Skin of body (tissue), 2 donors: ENCODE data around the gene EIF3L. TPM values are rescaled to one million over a fixed set of nuclear protein-coding genes. Genes with fewer than 3 reads are reported as not detected.
"Not testable (repeated sequence)": the region's sequence is repeated elsewhere in the genome, so short reads cannot be mapped to it uniquely, and the experiment has no call there.

Experiments
- DNase-seq: peaks from one replicate; lab custom pipeline; 2025; lab: John Stamatoyannopoulos, UW
- total RNA-seq: library from RNA; depleted of rRNA; stranded (reverse); fragments of >200 nt; gene quantifications from one replicate; pipeline ENCODE4 v1.2.3, GENCODE V29; 2014

Gene EIF3L
- total RNA-seq, result 384 TPM

GRCh38 chr22:37849089-37849751 is at the start of gene EIF3L:
Gene EIF3L, plus strand, starts transcription at chr22:37849419. Its CDS starts 31 bp downstream, at chr22:37849450.
- DNase-seq, result peak; percentile 86

GRCh38 chr22:37799979-37800378 is 49.2 kb upstream of the EIF3L start:
- not testable (repeated sequence) for DNase-seq

- no peak for DNase-seq
Observed at GRCh38 chr22:37801946-37802309, 47.3 kb upstream of the EIF3L start.

GRCh38 chr22:37802310-37803194 is 46.7 kb upstream of the EIF3L start:
- DNase-seq, result peak; percentile 39

GRCh38 chr22:37803195-37803638 is 46.0 kb upstream of the EIF3L start:
- no peak for DNase-seq

- no peak for DNase-seq
Observed at GRCh38 chr22:37803639-37804351, 45.4 kb upstream of the EIF3L start.

GRCh38 chr22:37804352-37804880 is 44.8 kb upstream of the EIF3L start:
- DNase-seq, result no peak

GRCh38 chr22:37804881-37805809 is 44.1 kb upstream of the EIF3L start:
- peak; percentile 73 for DNase-seq

- DNase-seq, result no peak
Observed at GRCh38 chr22:37805810-37806277, 43.4 kb upstream of the EIF3L start.

- no peak for DNase-seq
Observed at GRCh38 chr22:37806409-37807333, 42.5 kb upstream of the EIF3L start.

GRCh38 chr22:37807410-37808293 is 41.6 kb upstream of the EIF3L start, which contains the start of gene GCAT:
Gene GCAT, plus strand, starts transcription at chr22:37807934. Its CDS starts 34 bp downstream, at chr22:37807968.
- DNase-seq, result peak; percentile 92

GRCh38 chr22:37808294-37808657 is 40.9 kb upstream of the EIF3L start:
- no peak for DNase-seq

GRCh38 chr22:37809672-37810333 is 39.4 kb upstream of the EIF3L start:
- DNase-seq, result no peak

- DNase-seq, result no peak
Observed at GRCh38 chr22:37811867-37812266, 37.4 kb upstream of the EIF3L start.

- DNase-seq, result no peak
Observed at GRCh38 chr22:37812869-37813678, 36.1 kb upstream of the EIF3L start.

GRCh38 chr22:37815593-37815992 is 33.6 kb upstream of the EIF3L start:
- DNase-seq, result no peak
